Testis (tissue), 3 donors: ENCODE results near the gene USP15. TPM values are rescaled to one million over a fixed set of nuclear protein-coding genes. Genes with fewer than 3 reads are reported as not detected.
A peak's percentile ranks its signal among the peaks of the same experiment; 100 is the strongest.
"Not testable (repeated sequence)": the region's sequence is repeated elsewhere in the genome, so short reads cannot be mapped to it uniquely, and the experiment has no call there.

Source experiments
- DNase-seq: peaks from one replicate; pipeline ENCODE4 v3.0.0-alpha.2; 2019
- H3K27ac ChIP-seq, 2 donors: fragments of 200-600 bp; sonication (generic); one replicate each; pipeline ENCODE4 v1.5.1; 2019
- H3K27me3 ChIP-seq: fragments of 200-600 bp; sonication (generic); one replicate; pipeline ENCODE4 v1.5.1; 2019
- H3K36me3 ChIP-seq: fragments of 200-600 bp; sonication (generic); one replicate; pipeline ENCODE4 v1.5.1; 2017; ENCODE audit warnings: low read depth; ENCODE audit errors: missing control alignments
- H3K4me1 ChIP-seq: fragments of 200-600 bp; sonication (generic); one replicate; pipeline ENCODE4 v1.5.1; 2019
- H3K4me3 ChIP-seq, 2 donors: fragments of 200-600 bp; sonication (generic); one replicate each; pipeline ENCODE4 v1.5.1; 2017 to 2019
- H3K9me3 ChIP-seq: fragments of 200-600 bp; sonication (generic); one replicate; pipeline ENCODE4 v1.5.1; 2017
- POLR2A ChIP-seq: fragments of 450-650 bp; IDR thresholded peaks from one replicate; pipeline ENCODE4 v1.6.1; 2017; ENCODE audit warnings: antibody characterized with exemption, mild to moderate bottlenecking, moderate library complexity
- WGBS, 2 donors: methylation state at CpG; one replicate each; pipeline ENCODE4 v1.1.5; 2018; 5-methylcytosine and 5-hydroxymethylcytosine counted together
- intact Hi-C: fragments of 100-400 bp; cut with DNase I; formaldehyde crosslinking; loops from one replicate; pipeline ENCODE4 v1.15.1; 2023; ENCODE audit warnings: low total_unique reads
- polyA plus RNA-seq: library from polyadenylated mRNA; stranded (reverse); fragments of 350-450 nt; fragmentation: Illumina TruSeq; extraction: RNeasy Lipid Tissue Mini Kit (QIAGEN cat#74804); gene quantifications from one replicate; pipeline ENCODE4 v1.2.3, GENCODE V29; 2014; ENCODE audit warnings: low read depth, low replicate concordance; ENCODE audit not compliant: insufficient read depth
- total RNA-seq, 2 donors: library from RNA; depleted of rRNA; stranded (reverse); fragments of >200 nt; gene quantifications; one replicate each; pipeline ENCODE4 v1.2.3, GENCODE V29; 2016
- TF ChIP-seq, protein P1 (sequence below), 3 experiments: fragments of 450-650 bp in 2 of 3; fragments of 200-600 bp in 1 of 3; sonication (generic) in 1 of 3; IDR thresholded peaks; one replicate each; pipeline ENCODE4 v1.5.1; 2016 to 2019; ENCODE audit warnings: antibody characterized with exemption in 3 of 3, mild to moderate bottlenecking in 2 of 3, moderate library complexity in 1 of 3

USP15 gene
- total and polyA plus RNA-seq, 3 donors from 2014 or later = 66.1 to 146 (median 128) TPM

- H3K9me3 ChIP-seq = no peaks in the 10 kb centered on the region
- DNase-seq = peak; percentile 14
- TF ChIP-seq POLR2A = no peak
- TF ChIP-seq, protein P1, sequence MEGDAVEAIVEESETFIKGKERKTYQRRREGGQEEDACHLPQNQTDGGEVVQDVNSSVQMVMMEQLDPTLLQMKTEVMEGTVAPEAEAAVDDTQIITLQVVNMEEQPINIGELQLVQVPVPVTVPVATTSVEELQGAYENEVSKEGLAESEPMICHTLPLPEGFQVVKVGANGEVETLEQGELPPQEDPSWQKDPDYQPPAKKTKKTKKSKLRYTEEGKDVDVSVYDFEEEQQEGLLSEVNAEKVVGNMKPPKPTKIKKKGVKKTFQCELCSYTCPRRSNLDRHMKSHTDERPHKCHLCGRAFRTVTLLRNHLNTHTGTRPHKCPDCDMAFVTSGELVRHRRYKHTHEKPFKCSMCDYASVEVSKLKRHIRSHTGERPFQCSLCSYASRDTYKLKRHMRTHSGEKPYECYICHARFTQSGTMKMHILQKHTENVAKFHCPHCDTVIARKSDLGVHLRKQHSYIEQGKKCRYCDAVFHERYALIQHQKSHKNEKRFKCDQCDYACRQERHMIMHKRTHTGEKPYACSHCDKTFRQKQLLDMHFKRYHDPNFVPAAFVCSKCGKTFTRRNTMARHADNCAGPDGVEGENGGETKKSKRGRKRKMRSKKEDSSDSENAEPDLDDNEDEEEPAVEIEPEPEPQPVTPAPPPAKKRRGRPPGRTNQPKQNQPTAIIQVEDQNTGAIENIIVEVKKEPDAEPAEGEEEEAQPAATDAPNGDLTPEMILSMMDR (IDR thresholded peaks at IDR 0.05) = no peak
- 51 to 73% methylated on average over 6 to 12 of the region's 12 CpGs for WGBS, 2 donors
- no peaks in the 10 kb centered on the region for H3K27me3 ChIP-seq
- H3K36me3 ChIP-seq = no peaks in the 10 kb centered on the region
- intact Hi-C loops = no loop called here
- H3K4me3 ChIP-seq = peak overlapping the region in 1 of 2 donors; percentile 45
- no peak overlapping the region for H3K27ac ChIP-seq
- no peaks in the 10 kb centered on the region for H3K4me1 ChIP-seq
Observed at GRCh38 chr12:62436164-62436503, 175.9 kb downstream of the USP15 start.

- 21 to 26% methylated on average over 6 of the region's 6 CpGs for WGBS, 2 donors
- Histone ChIP-seq H3K4me3 (no peak overlapping the region), H3K9me3 (no peaks in the 10 kb centered on the region), H3K27ac (no peak overlapping the region), H3K27me3 (no peaks in the 10 kb centered on the region), H3K4me1 (no peaks in the 10 kb centered on the region), H3K36me3 (no peaks in the 10 kb centered on the region)
- DNase-seq = peak; percentile 65
- TF ChIP-seq, protein P1 (IDR thresholded peaks at IDR 0.05) = peak; percentile 59 to 75 (median 65)
- TF ChIP-seq POLR2A = no peak
- intact Hi-C loops = no loop called here
Observed at GRCh38 chr12:62438098-62438692, 178.0 kb downstream of the USP15 start.

- no peak overlapping the region for H3K4me3 ChIP-seq
- no peak overlapping the region for H3K27ac ChIP-seq
- intact Hi-C loops = no loop called here
- H3K36me3 ChIP-seq = no peaks in the 10 kb centered on the region
- 74% methylated on average over 2 of the region's 2 CpGs for WGBS, 2 donors
- no peaks in the 10 kb centered on the region for H3K4me1 ChIP-seq
- no peaks in the 10 kb centered on the region for H3K27me3 ChIP-seq
- DNase-seq = no peak
- TF ChIP-seq POLR2A = no peak
- TF ChIP-seq, protein P1 (IDR thresholded peaks at IDR 0.05) = no peak
- no peaks in the 10 kb centered on the region for H3K9me3 ChIP-seq
Observed at GRCh38 chr12:62446754-62447452, 186.7 kb downstream of the USP15 start.

DNA sequence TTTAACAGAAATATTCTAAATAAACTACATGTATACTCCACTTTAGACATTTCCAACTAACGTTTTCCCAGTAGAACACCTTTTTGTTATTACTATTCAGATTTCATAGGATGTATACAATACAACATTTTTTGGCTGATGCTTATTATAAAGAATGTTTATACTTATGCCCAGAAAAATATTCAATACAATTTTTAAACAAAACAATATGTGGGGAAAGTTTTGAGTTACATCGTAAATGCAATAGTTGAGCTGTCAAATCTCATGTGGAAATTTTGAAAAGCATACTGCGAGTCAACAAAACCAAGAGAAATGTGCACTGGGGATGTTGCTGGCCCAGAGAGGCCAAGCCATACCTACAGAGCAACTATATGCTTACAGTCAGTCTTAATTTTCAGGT, 188.2 kb downstream of the USP15 start:
- no peak overlapping the region for H3K27ac ChIP-seq
- DNase-seq = no peak
- intact Hi-C loops = no loop called here
- no peaks in the 10 kb centered on the region for H3K36me3 ChIP-seq
- no peak overlapping the region for H3K4me3 ChIP-seq
- H3K4me1 ChIP-seq = no peaks in the 10 kb centered on the region
- 88 to 92% methylated on average over 3 of the region's 3 CpGs for WGBS, 2 donors
- no peaks in the 10 kb centered on the region for H3K9me3 ChIP-seq
- no peaks in the 10 kb centered on the region for H3K27me3 ChIP-seq
- no peak for TF ChIP-seq POLR2A
- TF ChIP-seq, protein P1 (IDR thresholded peaks at IDR 0.05) = no peak

GRCh38 chr12:62455429-62455828, 195.2 kb downstream of the USP15 start:
- H3K27ac ChIP-seq, intact Hi-C loops, H3K9me3 ChIP-seq, H3K36me3 ChIP-seq, H3K4me3 ChIP-seq, H3K4me1 ChIP-seq, DNase-seq, H3K27me3 ChIP-seq: not testable (repeated sequence)
- 63 to 73% methylated on average over 2 of the region's 2 CpGs for WGBS, 2 donors
